ENCODE measurements around the gene CGB5.

The CGB5 gene

GRCh38 chr19:49086296-49086695 lies 42.6 kb downstream of the CGB5 start:
- no peak for DNase-seq (ENCODE audit: low spot score)

GRCh38 chr19:49091391-49092038 lies 47.9 kb downstream of the CGB5 start:
- no peak for DNase-seq (ENCODE audit: low spot score)

- DNase-seq (ENCODE audit: low spot score): no peak
Measured at GRCh38 chr19:49092686-49093085, 49.0 kb downstream of the CGB5 start.

Data from SW480 (cell line).